ENCODE results near the gene TNC.

- TF ChIP-seq EZH2 (optimal IDR thresholded peaks at IDR 0.05; ENCODE audit: low read depth, low read length) (no peak), CTCF (IDR thresholded peaks at IDR 0.05; ENCODE audit: low read length) (no peak), EZH2phosphoT487 (IDR thresholded peaks at IDR 0.05; ENCODE audit: low read length) (no peak)
Observed at GRCh38 chr9:115014438-115014837, 103.5 kb downstream of the TNC start.
